ENCODE results near the gene OPRD1. TPM values are rescaled to one million over a fixed set of nuclear protein-coding genes. Genes with fewer than 3 reads are reported as not detected.
A peak's percentile ranks its signal among the peaks of the same experiment; 100 is the strongest.

The OPRD1 gene
- polyA plus RNA-seq, 3 donors: 0.01 TPM; not detected in 2

DNA sequence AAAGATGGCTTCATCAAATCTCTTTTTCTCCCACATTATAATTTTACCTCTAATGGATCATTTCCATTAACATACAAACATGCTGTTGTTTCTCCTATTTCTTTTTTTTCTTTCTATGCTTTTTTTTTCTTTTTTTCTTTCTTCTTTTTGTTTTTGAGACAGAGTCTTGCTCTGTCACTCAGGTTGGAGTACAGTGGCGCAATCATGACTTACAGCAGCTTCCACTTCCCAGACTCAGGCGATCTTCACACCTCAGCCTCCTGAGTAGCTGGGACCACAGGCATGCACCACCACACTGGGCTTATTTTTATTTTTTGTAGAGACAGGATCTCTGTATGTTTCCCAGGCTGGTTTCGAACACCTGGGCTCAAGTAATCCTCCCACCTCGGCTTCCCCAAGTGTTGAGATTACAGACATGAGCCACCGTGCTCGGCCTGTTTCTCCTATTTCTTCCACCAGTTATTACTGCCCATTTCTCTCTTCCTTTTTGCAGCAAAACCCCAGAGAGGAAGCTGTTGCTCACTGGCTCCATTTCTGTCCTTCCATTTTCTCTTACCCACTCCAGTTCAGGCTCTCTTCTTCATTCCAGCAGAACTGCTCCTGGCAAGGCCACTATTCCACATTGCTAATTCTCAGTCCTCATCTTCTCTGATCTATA is 32.1 kb upstream of the OPRD1 start:
- Histone ChIP-seq H2AFZ (ENCODE audit: insufficient read depth, low read depth, low read length, poor library complexity, severe bottlenecking) (peak overlapping the region; percentile 78), H3K27ac (ENCODE audit: low read depth in 1 of 2, low read length in 2 of 2) (peak overlapping the region; percentile 56 to 80), H3K9me3 (replicated peaks in 1 of 2; ENCODE audit: control insufficient read depth in 1 of 2, insufficient read depth in 1 of 2, low read length in 2 of 2) (no peaks in the 10 kb centered on the region), H3K4me1 (ENCODE audit: control insufficient read depth in 1 of 2, insufficient read depth in 2 of 2, low read length in 2 of 2) (peaks cover 25 to 29% of the 10 kb centered on the region in 2 donors), H3K9ac (ENCODE audit: insufficient read depth, low read length, poor library complexity, severe bottlenecking) (peak overlapping the region; percentile 21), H3K27me3 (ENCODE audit: control insufficient read depth in 2 of 2, insufficient read depth in 2 of 2, low read length in 2 of 2) (no peaks in the 10 kb centered on the region), H3K4me3 (replicated peaks in 1 of 3; ENCODE audit: low read depth in 2 of 3, low read length in 3 of 3) (peak overlapping the region in 1 of 3 experiments; percentile 40), H3K4me2 (replicated peaks; ENCODE audit: extremely low read depth, low read length, poor library complexity, severe bottlenecking) (peak overlapping the region; percentile 29), H3K79me2 (ENCODE audit: insufficient read depth, low read length) (no peaks in the 10 kb centered on the region), H3K36me3 (replicated peaks in 1 of 2; ENCODE audit: control insufficient read depth in 1 of 2, insufficient read depth in 2 of 2, low read length in 2 of 2) (no peaks in the 10 kb centered on the region), H4K20me1 (ENCODE audit: insufficient read depth, low read length) (no peaks in the 10 kb centered on the region)
- peak; percentile 20 to 37 (median 35) for DNase-seq
- H3K4me3 Mint-ChIP-seq: peak overlapping the region; percentile 7 to 67
- H3K4me1 Mint-ChIP-seq: peaks cover 39% of the 10 kb centered on the region
- H3K9me3 Mint-ChIP-seq: no peaks in the 10 kb centered on the region
- H3K27ac Mint-ChIP-seq: peak overlapping the region; percentile 54 to 91 (median 78)
- H3K27me3 Mint-ChIP-seq (ENCODE audit: low read depth in 3 of 3): peaks cover 0 to 2% (median 0%) of the 10 kb centered on the region in 3 donors
- WGBS (ENCODE audit: insufficient coverage): 7% methylated on average over 3 of the region's 6 CpGs
- TF ChIP-seq, protein P1, sequence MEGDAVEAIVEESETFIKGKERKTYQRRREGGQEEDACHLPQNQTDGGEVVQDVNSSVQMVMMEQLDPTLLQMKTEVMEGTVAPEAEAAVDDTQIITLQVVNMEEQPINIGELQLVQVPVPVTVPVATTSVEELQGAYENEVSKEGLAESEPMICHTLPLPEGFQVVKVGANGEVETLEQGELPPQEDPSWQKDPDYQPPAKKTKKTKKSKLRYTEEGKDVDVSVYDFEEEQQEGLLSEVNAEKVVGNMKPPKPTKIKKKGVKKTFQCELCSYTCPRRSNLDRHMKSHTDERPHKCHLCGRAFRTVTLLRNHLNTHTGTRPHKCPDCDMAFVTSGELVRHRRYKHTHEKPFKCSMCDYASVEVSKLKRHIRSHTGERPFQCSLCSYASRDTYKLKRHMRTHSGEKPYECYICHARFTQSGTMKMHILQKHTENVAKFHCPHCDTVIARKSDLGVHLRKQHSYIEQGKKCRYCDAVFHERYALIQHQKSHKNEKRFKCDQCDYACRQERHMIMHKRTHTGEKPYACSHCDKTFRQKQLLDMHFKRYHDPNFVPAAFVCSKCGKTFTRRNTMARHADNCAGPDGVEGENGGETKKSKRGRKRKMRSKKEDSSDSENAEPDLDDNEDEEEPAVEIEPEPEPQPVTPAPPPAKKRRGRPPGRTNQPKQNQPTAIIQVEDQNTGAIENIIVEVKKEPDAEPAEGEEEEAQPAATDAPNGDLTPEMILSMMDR (IDR thresholded peaks at IDR 0.05): no peak
- intact Hi-C loops (cut with micrococcal nuclease): loop anchor here in 1 of 2 donors (10.0 kb wide), 2 partner anchors 255 to 425 kb away; no protein-coding TSS in a partner anchor
- no peaks in the 10 kb centered on the region for H3K36me3 Mint-ChIP-seq

- intact Hi-C loops (cut with micrococcal nuclease): loop anchor here in 1 of 2 donors (10.0 kb wide), 2 partner anchors 253 to 423 kb away; no protein-coding TSS in a partner anchor
- peaks cover 39% of the 10 kb centered on the region for H3K4me1 Mint-ChIP-seq
- Histone ChIP-seq H3K79me2 (ENCODE audit: insufficient read depth, low read length) (no peaks in the 10 kb centered on the region), H3K9ac (ENCODE audit: insufficient read depth, low read length, poor library complexity, severe bottlenecking) (no peak overlapping the region), H3K36me3 (replicated peaks in 1 of 2; ENCODE audit: control insufficient read depth in 1 of 2, insufficient read depth in 2 of 2, low read length in 2 of 2) (no peaks in the 10 kb centered on the region), H3K4me1 (ENCODE audit: control insufficient read depth in 1 of 2, insufficient read depth in 2 of 2, low read length in 2 of 2) (peaks cover 24 to 29% of the 10 kb centered on the region in 2 donors), H3K27ac (ENCODE audit: low read depth in 1 of 2, low read length in 2 of 2) (no peak overlapping the region), H3K9me3 (replicated peaks in 1 of 2; ENCODE audit: control insufficient read depth in 1 of 2, insufficient read depth in 1 of 2, low read length in 2 of 2) (no peaks in the 10 kb centered on the region), H3K27me3 (ENCODE audit: control insufficient read depth in 2 of 2, insufficient read depth in 2 of 2, low read length in 2 of 2) (no peaks in the 10 kb centered on the region), H2AFZ (ENCODE audit: insufficient read depth, low read depth, low read length, poor library complexity, severe bottlenecking) (no peak overlapping the region), H3K4me3 (replicated peaks in 1 of 3; ENCODE audit: low read depth in 2 of 3, low read length in 3 of 3) (no peak overlapping the region), H4K20me1 (ENCODE audit: insufficient read depth, low read length) (no peaks in the 10 kb centered on the region), H3K4me2 (replicated peaks; ENCODE audit: extremely low read depth, low read length, poor library complexity, severe bottlenecking) (no peak overlapping the region)
- DNase-seq: no peak
- H3K27ac Mint-ChIP-seq: peak overlapping the region in 2 of 7 donors; percentile 29 to 75
- TF ChIP-seq, protein P1 (IDR thresholded peaks at IDR 0.05): no peak
- H3K36me3 Mint-ChIP-seq: no peaks in the 10 kb centered on the region
- peaks cover 0 to 4% (median 0%) of the 10 kb centered on the region in 7 donors for H3K9me3 Mint-ChIP-seq
- 90% methylated on average over 2 of the region's 11 CpGs for WGBS (ENCODE audit: insufficient coverage)
- no peak overlapping the region for H3K4me3 Mint-ChIP-seq
- H3K27me3 Mint-ChIP-seq (ENCODE audit: low read depth in 3 of 3): peaks cover 0 to 8% (median 1%) of the 10 kb centered on the region in 3 donors
Observed at GRCh38 chr1:28781305-28781704, 30.7 kb upstream of the OPRD1 start.

Data from CD14-positive monocyte (primary cell).